Smooth muscle cell (in vitro differentiated cells): ENCODE results near the gene YBX2. TPM values are rescaled to one million over a fixed set of nuclear protein-coding genes. Genes with fewer than 3 reads are reported as not detected.

Source experiments
- DNase-seq: peaks from one replicate; lab custom pipeline; 2025; ENCODE audit not compliant: unreplicated experiment; lab: John Stamatoyannopoulos, UW
- H2AFZ ChIP-seq: fragments of 200-600 bp; sonication (generic); 2 replicates; pipeline ENCODE4 v1.6.0; 2016; ENCODE audit warnings: antibody characterized with exemption, low read depth, mild to moderate bottlenecking
- H3F3A ChIP-seq: fragments of 200-600 bp; sonication (generic); 2 replicates; pipeline ENCODE4 v1.6.0; 2017; ENCODE audit warnings: antibody characterized with exemption, low read depth
- H3K27ac ChIP-seq: fragments of 200-600 bp; sonication (generic); 2 replicates; pipeline ENCODE4 v1.5.1; 2016; ENCODE audit warnings: low read depth, mild to moderate bottlenecking
- H3K27me3 ChIP-seq: fragments of 200-600 bp; sonication (generic); 2 replicates; pipeline ENCODE4 v1.6.1; 2016; ENCODE audit warnings: low read depth, mild to moderate bottlenecking
- H3K36me3 ChIP-seq: fragments of 200-600 bp; sonication (generic); 2 replicates; pipeline ENCODE4 v1.5.1; 2016; ENCODE audit warnings: low read depth
- H3K4me1 ChIP-seq: fragments of 200-600 bp; sonication (generic); 2 replicates; pipeline ENCODE4 v1.5.1; 2016; ENCODE audit warnings: low read depth
- H3K4me2 ChIP-seq: fragments of 200-600 bp; sonication (generic); 2 replicates; pipeline ENCODE4 v1.6.0; 2016; ENCODE audit warnings: mild to moderate bottlenecking
- H3K4me3 ChIP-seq: fragments of 200-600 bp; sonication (generic); 2 replicates; pipeline ENCODE4 v1.5.1; 2016; ENCODE audit warnings: mild to moderate bottlenecking
- H3K79me2 ChIP-seq: fragments of 200-600 bp; sonication (generic); 2 replicates; pipeline ENCODE4 v1.6.0; 2016; ENCODE audit warnings: low read depth, mild to moderate bottlenecking
- H3K9ac ChIP-seq: fragments of 200-600 bp; sonication (generic); 2 replicates; pipeline ENCODE4 v1.6.0; 2016; ENCODE audit warnings: low read depth
- H3K9me3 ChIP-seq: fragments of 200-600 bp; sonication (generic); replicated peaks from 2 replicates; pipeline ENCODE4 v1.5.1; 2016; ENCODE audit warnings: low read depth
- H4K20me1 ChIP-seq: fragments of 200-600 bp; sonication (generic); 2 replicates; pipeline ENCODE4 v1.6.0; 2016; ENCODE audit warnings: low read depth
- CTCF ChIP-seq: fragments of 200-600 bp; sonication (generic); IDR thresholded peaks from 2 replicates; pipeline ENCODE4 v1.5.1; 2017; ENCODE audit warnings: borderline replicate concordance, mild to moderate bottlenecking, antibody characterized with exemption; ENCODE audit not compliant: insufficient read depth, poor library complexity, severe bottlenecking
- WGBS: methylation state at CpG from one replicate; pipeline ENCODE4 v1.1.7; 2016; ENCODE audit warnings: low lambda C conversion rate; 5-methylcytosine and 5-hydroxymethylcytosine counted together
- polyA plus RNA-seq: library from polyadenylated mRNA; unstranded; fragments of >200 nt; fragmentation: Nextera tagmentation; extraction: Ambion mirVana; gene quantifications from 2 replicates; pipeline ENCODE4 v1.2.1, GENCODE V29; 2016
- total RNA-seq: library from RNA; depleted of rRNA; stranded (reverse); fragments of >200 nt; gene quantifications from 2 replicates; pipeline ENCODE4 v1.2.3, GENCODE V29; 2014

Gene YBX2
- total and polyA plus RNA-seq, 2 experiments from 2014 or later = 0.09 to 1.1 TPM

DNA sequence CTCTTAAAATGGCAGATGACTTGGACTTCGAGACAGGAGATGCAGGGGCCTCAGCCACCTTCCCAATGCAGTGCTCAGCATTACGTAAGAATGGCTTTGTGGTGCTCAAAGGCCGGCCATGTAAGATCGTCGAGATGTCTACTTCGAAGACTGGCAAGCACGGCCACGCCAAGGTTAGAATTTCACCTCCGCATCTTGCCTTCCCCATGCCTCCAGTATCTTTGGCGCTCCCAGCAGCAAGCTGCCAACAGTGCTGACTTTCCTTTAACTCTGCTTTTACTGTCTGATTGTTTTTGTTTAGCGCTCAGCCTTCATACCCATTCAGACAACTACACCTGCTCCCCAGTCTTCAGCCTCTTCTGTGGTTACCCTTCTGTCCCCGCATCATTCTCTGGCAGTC lies 15.2 kb upstream of the YBX2 start:
- H3K9ac ChIP-seq = peak overlapping the region; percentile 35
- H3K4me1 ChIP-seq = peaks cover 16% of the 10 kb centered on the region
- no peaks in the 10 kb centered on the region for H3K9me3 ChIP-seq
- DNase-seq = no peak
- H3K36me3 ChIP-seq = peaks cover 4% of the 10 kb centered on the region
- H3K79me2 ChIP-seq = peaks cover 66% of the 10 kb centered on the region
- peaks cover 45% of the 10 kb centered on the region for H3F3A ChIP-seq
- H4K20me1 ChIP-seq = peaks cover 68% of the 10 kb centered on the region
- peak overlapping the region; percentile 85 for H3K4me3 ChIP-seq
- TF ChIP-seq CTCF = no peak
- 93% methylated on average over 12 of the region's 12 CpGs for WGBS
- H3K27ac ChIP-seq = peak overlapping the region; percentile 95
- H2AFZ ChIP-seq = no peak overlapping the region
- no peaks in the 10 kb centered on the region for H3K27me3 ChIP-seq
- peak overlapping the region; percentile 99 for H3K4me2 ChIP-seq

DNA sequence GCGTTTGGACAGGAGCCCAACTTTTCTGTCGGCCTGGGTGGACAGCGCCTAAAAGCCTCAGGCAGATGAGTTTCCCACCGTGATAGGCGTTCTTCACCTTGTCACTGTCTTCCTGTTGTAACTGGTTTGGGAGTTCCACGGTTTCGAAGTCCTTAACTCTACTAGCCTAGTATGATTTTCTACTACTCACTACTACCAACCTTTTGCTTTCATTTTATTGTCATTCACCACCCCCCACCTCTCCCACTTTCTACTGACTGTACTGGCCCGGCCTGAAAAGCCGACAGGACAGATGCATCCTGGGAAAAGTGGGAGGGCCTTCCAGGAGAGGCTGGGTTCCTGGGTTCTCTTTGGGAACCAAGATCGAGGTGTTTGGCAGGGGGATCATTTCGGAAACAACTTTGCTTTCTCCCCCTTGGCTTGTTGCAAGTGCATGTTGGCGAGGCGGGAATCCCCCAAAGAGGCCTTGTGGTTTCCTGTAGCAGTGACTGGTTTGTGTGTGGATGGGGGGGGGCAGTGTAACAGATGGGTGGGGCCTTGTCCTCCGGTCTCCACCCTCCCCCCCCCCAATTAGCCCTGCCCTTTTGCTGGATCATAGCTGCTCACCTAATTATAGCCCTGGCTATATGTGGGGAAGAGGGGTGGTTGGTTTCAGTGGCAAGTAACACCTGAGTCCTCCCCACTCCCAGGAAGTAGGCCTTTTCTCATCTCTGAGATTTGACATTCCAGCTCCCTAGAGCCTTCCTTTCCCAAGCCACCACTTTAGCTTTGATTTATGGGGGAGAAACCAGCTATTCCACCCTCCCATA lies 14.4 kb upstream of the YBX2 start:
- Histone ChIP-seq H3K79me2 (peaks cover 62% of the 10 kb centered on the region), H4K20me1 (peaks cover 60% of the 10 kb centered on the region), H3K9ac (peak overlapping the region; percentile 98)

GRCh38 chr17:7307686-7308624 lies 13.5 kb upstream of the YBX2 start:
- Histone ChIP-seq H3K4me1 (peaks cover 10% of the 10 kb centered on the region), H3F3A (peaks cover 30% of the 10 kb centered on the region), H3K79me2 (peaks cover 53% of the 10 kb centered on the region), H3K9ac (peak overlapping the region; percentile 98), H3K36me3 (peaks cover 4% of the 10 kb centered on the region), H2AFZ (no peak overlapping the region), H3K4me2 (peak overlapping the region; percentile 99), H3K9me3 (no peaks in the 10 kb centered on the region), H3K27me3 (no peaks in the 10 kb centered on the region), H3K27ac (peak overlapping the region; percentile 95), H4K20me1 (peaks cover 52% of the 10 kb centered on the region), H3K4me3 (peak overlapping the region; percentile 85)
- peak; percentile 9 for TF ChIP-seq CTCF
- under 1% methylated on average over 60 of the region's 104 CpGs for WGBS
- no peak for DNase-seq

More for the DNA sequence above, 14.4 kb upstream of the YBX2 start:
- H3K4me2 ChIP-seq = peak overlapping the region; percentile 99
- H3K27me3 ChIP-seq = no peaks in the 10 kb centered on the region
- H2AFZ ChIP-seq = no peak overlapping the region
- DNase-seq = no peak
- TF ChIP-seq CTCF = no peak
- H3K4me1 ChIP-seq = peaks cover 10% of the 10 kb centered on the region
- H3F3A ChIP-seq = peaks cover 38% of the 10 kb centered on the region
- peak overlapping the region; percentile 95 for H3K27ac ChIP-seq
- H3K4me3 ChIP-seq = peak overlapping the region; percentile 85
- 2% methylated on average over 12 of the region's 14 CpGs for WGBS
- H3K36me3 ChIP-seq = peaks cover 4% of the 10 kb centered on the region
- H3K9me3 ChIP-seq = no peaks in the 10 kb centered on the region
